GM18520 (cell line): ENCODE results near the gene SECTM1.

Source experiments
- ATAC-seq: cut with Tn5 transposase; IDR thresholded peaks from one replicate; pipeline ENCODE4 v1.9.1; 2021; ENCODE audit not compliant: unreplicated experiment

Gene SECTM1

GRCh38 chr17:82328994-82329507 lies 4.5 kb downstream of the SECTM1 start:
- ATAC-seq = no peak

GRCh38 chr17:82328141-82328993 lies 5.2 kb downstream of the SECTM1 start:
- no peak for ATAC-seq

- no peak for ATAC-seq
These were observed 5.8 kb downstream of the SECTM1 start for GRCh38 chr17:82327757-82328140.

- no peak for ATAC-seq
These were observed 6.3 kb downstream of the SECTM1 start for GRCh38 chr17:82327289-82327688.

GRCh38 chr17:82325286-82326180 lies 8.0 kb downstream of the SECTM1 start:
- ATAC-seq = no peak

GRCh38 chr17:82324566-82325285 lies 8.8 kb downstream of the SECTM1 start:
- ATAC-seq = no peak

- ATAC-seq = no peak
These were observed 9.9 kb downstream of the SECTM1 start for GRCh38 chr17:82323514-82324234.

- ATAC-seq = no peak
These were observed 10.8 kb downstream of the SECTM1 start for GRCh38 chr17:82322526-82323453.

GRCh38 chr17:82321947-82322466 lies 11.6 kb downstream of the SECTM1 start:
- ATAC-seq = no peak

- ATAC-seq = no peak
These were observed 12.3 kb downstream of the SECTM1 start for GRCh38 chr17:82320956-82321927.

- no peak for ATAC-seq
These were observed 13.3 kb downstream of the SECTM1 start for GRCh38 chr17:82320140-82320840.

GRCh38 chr17:82319619-82320062 lies 13.9 kb downstream of the SECTM1 start:
- ATAC-seq = no peak

GRCh38 chr17:82318772-82319606 lies 14.6 kb downstream of the SECTM1 start:
- ATAC-seq = no peak

GRCh38 chr17:82318169-82318498 lies 15.4 kb downstream of the SECTM1 start:
- ATAC-seq = no peak

GRCh38 chr17:82317394-82318168 lies 16.0 kb downstream of the SECTM1 start, which contains the start of gene CD7:
Gene CD7 (minus strand): TSS chr17:82317608. CDS start chr17:82317495, 113 bp downstream.
- no peak for ATAC-seq
